ENCODE results near the gene CACNG4. TPM values are rescaled to one million over a fixed set of nuclear protein-coding genes. Genes with fewer than 3 reads are reported as not detected.

Gene CACNG4
- total RNA-seq (0.31 TPM), polyA plus RNA-seq (ENCODE audit: insufficient read depth, low read depth, low replicate concordance) (0.26 TPM)
- long read RNA-seq, donor 1, result 0 reads
- long read RNA-seq, donor 2, partial matches to known transcripts, result 0 of 1 reads
- long read RNA-seq, donor 2, other reads (novel, unspliced or antisense), result 0 of 1 reads
- long read RNA-seq, donor 3, result 0 reads
- long read RNA-seq, donor 4, result 0 reads
- long read RNA-seq, donor 5, result 0 reads
- long read RNA-seq, donor 6, result 0 reads
- long read RNA-seq, donor 7, result 0 reads
- long read RNA-seq, donor 8, result 0 reads
- long read RNA-seq, donor 9, result 0 reads
- long read RNA-seq, donor 10, partial matches to known transcripts, result 0 of 1 reads
- long read RNA-seq, donor 10, other reads (novel, unspliced or antisense), result 0 of 1 reads

- no peak within 1 kb of the TSS for H3K27ac ChIP-seq (ENCODE audit: low read depth in 2 of 2, low read length in 2 of 2)
- FAIRE-seq, result no peak
- intact Hi-C loops (cut with DNase I), result no loop called here
- peak within 1 kb of the TSS in 2 of 3 donors; percentile 26 to 32 for H3K4me3 ChIP-seq (ENCODE audit: low read length in 3 of 3)
- TF ChIP-seq, protein P1, sequence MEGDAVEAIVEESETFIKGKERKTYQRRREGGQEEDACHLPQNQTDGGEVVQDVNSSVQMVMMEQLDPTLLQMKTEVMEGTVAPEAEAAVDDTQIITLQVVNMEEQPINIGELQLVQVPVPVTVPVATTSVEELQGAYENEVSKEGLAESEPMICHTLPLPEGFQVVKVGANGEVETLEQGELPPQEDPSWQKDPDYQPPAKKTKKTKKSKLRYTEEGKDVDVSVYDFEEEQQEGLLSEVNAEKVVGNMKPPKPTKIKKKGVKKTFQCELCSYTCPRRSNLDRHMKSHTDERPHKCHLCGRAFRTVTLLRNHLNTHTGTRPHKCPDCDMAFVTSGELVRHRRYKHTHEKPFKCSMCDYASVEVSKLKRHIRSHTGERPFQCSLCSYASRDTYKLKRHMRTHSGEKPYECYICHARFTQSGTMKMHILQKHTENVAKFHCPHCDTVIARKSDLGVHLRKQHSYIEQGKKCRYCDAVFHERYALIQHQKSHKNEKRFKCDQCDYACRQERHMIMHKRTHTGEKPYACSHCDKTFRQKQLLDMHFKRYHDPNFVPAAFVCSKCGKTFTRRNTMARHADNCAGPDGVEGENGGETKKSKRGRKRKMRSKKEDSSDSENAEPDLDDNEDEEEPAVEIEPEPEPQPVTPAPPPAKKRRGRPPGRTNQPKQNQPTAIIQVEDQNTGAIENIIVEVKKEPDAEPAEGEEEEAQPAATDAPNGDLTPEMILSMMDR (IDR thresholded peaks at IDR 0.05; ENCODE audit: borderline replicate concordance, extremely low read depth, insufficient read depth), result no peak
- peaks cover 0 to 14% (median 0%) of the 10 kb centered on the region in 3 donors for H3K4me1 ChIP-seq (ENCODE audit: control insufficient read depth in 2 of 3, insufficient read depth in 2 of 3, low read depth in 1 of 3, low read length in 3 of 3)
- H3K9ac ChIP-seq (ENCODE audit: low read length in 3 of 3), result no peak within 1 kb of the TSS
- peaks cover 14% of the 10 kb centered on the region for H3K27me3 ChIP-seq (ENCODE audit: control insufficient read depth, insufficient read depth, low read length)
- H3K9me3 ChIP-seq (ENCODE audit: control insufficient read depth in 2 of 3, insufficient read depth in 1 of 3, low read length in 3 of 3), result no peaks in the 10 kb centered on the region
- DNase-seq, result peak in 4 of 5 donors; percentile 68 to 79 (median 72)
- H3K36me3 ChIP-seq (ENCODE audit: control insufficient read depth in 2 of 3, insufficient read depth in 3 of 3, low read length in 3 of 3), result no peaks in the 10 kb centered on the region
Measured at GRCh38 chr17:66963909-66964771, at the start of gene CACNG4. Gene CACNG4 (plus strand): TSS chr17:66964707. CDS start chr17:66964912, 205 bp downstream.

GRCh38 chr17:66915204-66915611 is 49.3 kb upstream of the CACNG4 start:
- H3K4me1 ChIP-seq (ENCODE audit: control insufficient read depth in 2 of 3, insufficient read depth in 2 of 3, low read depth in 1 of 3, low read length in 3 of 3), result no peaks in the 10 kb centered on the region
- H3K4me3 ChIP-seq (ENCODE audit: low read length in 3 of 3), result no peak overlapping the region
- intact Hi-C loops (cut with DNase I), result no loop called here
- FAIRE-seq (no peak), DNase-seq (peak in 1 of 5 donors; percentile 14)
- TF ChIP-seq, protein P1 (IDR thresholded peaks at IDR 0.05; ENCODE audit: borderline replicate concordance, extremely low read depth, insufficient read depth), result no peak
- H3K27ac ChIP-seq (ENCODE audit: low read depth in 2 of 2, low read length in 2 of 2), result no peak overlapping the region
- no peaks in the 10 kb centered on the region for H3K36me3 ChIP-seq (ENCODE audit: control insufficient read depth in 2 of 3, insufficient read depth in 3 of 3, low read length in 3 of 3)
- no peaks in the 10 kb centered on the region for H3K9me3 ChIP-seq (ENCODE audit: control insufficient read depth in 2 of 3, insufficient read depth in 1 of 3, low read length in 3 of 3)
- H3K9ac ChIP-seq (ENCODE audit: low read length in 3 of 3), result no peak overlapping the region
- no peaks in the 10 kb centered on the region for H3K27me3 ChIP-seq (ENCODE audit: control insufficient read depth, insufficient read depth, low read length)

DNA sequence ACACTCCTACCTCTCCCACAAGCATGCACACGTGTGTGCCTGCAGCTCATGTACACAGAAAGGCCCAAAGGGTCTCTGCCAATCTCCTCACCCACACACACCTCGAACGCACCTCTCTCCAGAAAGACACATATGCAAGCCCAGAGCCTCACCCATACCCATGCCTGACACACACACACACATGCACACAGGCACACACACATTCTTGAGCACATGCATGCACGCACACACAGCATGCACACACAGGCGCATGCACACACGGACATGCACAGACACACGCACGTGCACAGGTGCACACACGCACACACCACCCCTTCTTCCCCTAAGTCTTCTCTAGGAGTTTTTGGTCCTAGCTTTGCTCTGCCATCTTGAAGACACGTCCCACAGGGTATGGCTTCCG is 48.7 kb upstream of the CACNG4 start:
- DNase-seq, result no peak
- intact Hi-C loops (cut with DNase I), result no loop called here
- TF ChIP-seq, protein P1 (IDR thresholded peaks at IDR 0.05; ENCODE audit: borderline replicate concordance, extremely low read depth, insufficient read depth), result no peak
- no peaks in the 10 kb centered on the region for H3K27me3 ChIP-seq (ENCODE audit: control insufficient read depth, insufficient read depth, low read length)
- H3K4me3 ChIP-seq (ENCODE audit: low read length in 3 of 3), result no peak overlapping the region
- FAIRE-seq, result no peak
- H3K9ac ChIP-seq (ENCODE audit: low read length in 3 of 3), result no peak overlapping the region
- no peak overlapping the region for H3K27ac ChIP-seq (ENCODE audit: low read depth in 2 of 2, low read length in 2 of 2)
- H3K9me3 ChIP-seq (ENCODE audit: control insufficient read depth in 2 of 3, insufficient read depth in 1 of 3, low read length in 3 of 3), result no peaks in the 10 kb centered on the region
- no peaks in the 10 kb centered on the region for H3K36me3 ChIP-seq (ENCODE audit: control insufficient read depth in 2 of 3, insufficient read depth in 3 of 3, low read length in 3 of 3)
- H3K4me1 ChIP-seq (ENCODE audit: control insufficient read depth in 2 of 3, insufficient read depth in 2 of 3, low read depth in 1 of 3, low read length in 3 of 3), result no peaks in the 10 kb centered on the region
